Esophagus squamous epithelium (tissue), 5 donors: ENCODE measurements around the gene KRT2. TPM values are rescaled to one million over a fixed set of nuclear protein-coding genes. Genes with fewer than 3 reads are reported as not detected.
"Not testable (repeated sequence)": the region's sequence is repeated elsewhere in the genome, so short reads cannot be mapped to it uniquely, and the experiment has no call there.

ENCODE experiments used
- DNase-seq: peaks from one replicate; lab custom pipeline; 2025; lab: John Stamatoyannopoulos, UW
- H3K27ac ChIP-seq, 4 donors: fragments of 200-600 bp; sonication (generic); one replicate each; pipeline ENCODE4 v1.5.1; 2016 to 2019; ENCODE audit warnings: mild to moderate bottlenecking in 1 of 4
- H3K27me3 ChIP-seq, 4 donors: fragments of 200-600 bp; sonication (generic); 1 replicate in 3 of 4; 2 replicates in 1 of 4; pipeline versions ENCODE4 v1.5.1 to v1.6.0; 2017 to 2021; ENCODE audit warnings: antibody characterized with exemption in 1 of 4
- H3K36me3 ChIP-seq, 3 donors: fragments of 200-600 bp; sonication (generic); one replicate each; pipeline ENCODE4 v1.5.1; 2016 to 2019
- H3K4me1 ChIP-seq, 3 donors: fragments of 200-600 bp; sonication (generic); one replicate each; pipeline ENCODE4 v1.5.1; 2017 to 2019
- H3K4me3 ChIP-seq, 4 donors: fragments of 200-600 bp; sonication (generic); 1 replicate in 3 of 4; 2 replicates in 1 of 4; pipeline ENCODE4 v1.5.1; 2016 to 2019; ENCODE audit warnings: mild to moderate bottlenecking in 2 of 4, moderate library complexity in 1 of 4
- H3K9me3 ChIP-seq, 3 donors: fragments of 200-600 bp; sonication (generic); one replicate each; pipeline ENCODE4 v1.5.1; 2016 to 2019
- POLR2A ChIP-seq, 4 donors: fragments of 450-650 bp; IDR thresholded peaks; one replicate each; pipeline ENCODE4 v1.6.1; 2017; ENCODE audit warnings: antibody characterized with exemption in 4 of 4, mild to moderate bottlenecking in 4 of 4, moderate library complexity in 3 of 4
- WGBS, 2 donors: methylation state at CpG; one replicate each; pipeline ENCODE4 v1.1.5; 2018; 5-methylcytosine and 5-hydroxymethylcytosine counted together
- intact Hi-C: fragments of 100-400 bp; cut with DNase I; formaldehyde crosslinking; loops from one replicate; pipeline ENCODE4 v1.15.0; 2022
- total RNA-seq, 4 donors: library from RNA; depleted of rRNA; stranded (reverse); fragments of >200 nt; gene quantifications; one replicate each; pipeline ENCODE4 v1.1.0, GENCODE V29; 2016
- TF ChIP-seq, protein P1 (sequence below), 6 experiments: fragments of 450-650 bp in 4 of 6; fragments of 200-600 bp in 2 of 6; sonication (generic) in 2 of 6; IDR thresholded peaks; one replicate each; pipeline ENCODE4 v1.5.1; 2016 to 2019; ENCODE audit warnings: antibody characterized with exemption in 6 of 6, mild to moderate bottlenecking in 4 of 6, moderate library complexity in 4 of 6
- donor health status: DM: yes; HTN: yes; CAD: no.

KRT2 gene
- total RNA-seq, 4 donors from 2014 or later = 0.95 to 0.99 TPM; not detected in 2

DNA sequence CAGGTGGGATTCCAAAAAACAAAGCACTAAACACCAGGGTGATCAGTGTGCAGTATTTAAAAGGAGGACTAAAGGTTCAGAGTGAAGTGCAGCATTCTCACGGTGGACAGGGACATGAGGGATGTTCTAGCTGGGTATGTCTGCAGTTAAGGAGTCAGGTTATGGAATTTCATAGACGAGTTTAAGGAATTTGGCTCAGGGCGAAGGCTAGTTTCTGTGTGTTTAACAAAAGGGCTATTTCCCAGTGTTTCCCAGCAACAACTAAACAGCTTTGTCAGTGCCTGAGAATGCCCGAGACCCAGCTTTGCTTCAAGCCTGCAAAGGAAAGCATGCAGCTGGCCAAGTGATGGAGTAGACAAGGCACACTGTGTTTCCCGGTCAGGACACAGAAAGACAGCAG, 21.2 kb upstream of the KRT2 start:
- DNase-seq = no peak
- no peak overlapping the region for H3K27ac ChIP-seq
- no peaks in the 10 kb centered on the region for H3K9me3 ChIP-seq

DNA sequence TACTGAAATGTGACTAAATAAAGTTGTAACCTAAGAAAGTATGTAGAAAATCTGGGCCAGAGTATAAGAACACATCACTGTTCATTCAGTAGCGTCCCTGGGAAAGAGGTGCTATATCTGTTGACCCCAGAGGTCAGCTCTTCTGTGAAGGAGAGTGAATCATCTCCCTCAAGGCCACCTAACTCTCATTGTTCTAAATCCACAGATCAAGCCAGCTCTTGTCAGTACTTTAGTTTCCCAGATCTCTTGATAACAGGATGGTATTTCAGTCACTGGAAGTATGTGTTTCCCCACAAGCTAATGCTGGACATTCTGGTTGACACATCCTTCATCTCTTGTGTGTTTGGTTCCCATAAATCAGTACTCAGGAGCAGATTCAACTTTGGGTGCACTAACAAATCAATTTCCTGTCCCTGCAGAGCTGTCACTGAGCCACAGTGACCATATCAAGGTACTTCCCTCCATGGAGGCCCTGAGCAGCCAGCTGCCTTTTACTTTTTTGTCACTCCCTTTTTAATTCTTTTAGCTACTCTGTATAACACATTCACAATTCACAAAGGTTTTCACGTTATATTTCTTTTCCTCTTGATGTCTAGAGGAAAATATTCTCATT, 20.4 kb upstream of the KRT2 start:
- no peak for DNase-seq
- H3K36me3 ChIP-seq = no peaks in the 10 kb centered on the region

More for the DNA sequence above, 21.2 kb upstream of the KRT2 start:
- Histone ChIP-seq H3K36me3 (no peaks in the 10 kb centered on the region), H3K4me1 (no peaks in the 10 kb centered on the region), H3K4me3 (no peak overlapping the region), H3K27me3 (peaks cover 0 to 22% (median 0%) of the 10 kb centered on the region in 4 donors)
- 47 to 68% methylated on average over 5 of the region's 5 CpGs for WGBS, 2 donors
- TF ChIP-seq, protein P1, sequence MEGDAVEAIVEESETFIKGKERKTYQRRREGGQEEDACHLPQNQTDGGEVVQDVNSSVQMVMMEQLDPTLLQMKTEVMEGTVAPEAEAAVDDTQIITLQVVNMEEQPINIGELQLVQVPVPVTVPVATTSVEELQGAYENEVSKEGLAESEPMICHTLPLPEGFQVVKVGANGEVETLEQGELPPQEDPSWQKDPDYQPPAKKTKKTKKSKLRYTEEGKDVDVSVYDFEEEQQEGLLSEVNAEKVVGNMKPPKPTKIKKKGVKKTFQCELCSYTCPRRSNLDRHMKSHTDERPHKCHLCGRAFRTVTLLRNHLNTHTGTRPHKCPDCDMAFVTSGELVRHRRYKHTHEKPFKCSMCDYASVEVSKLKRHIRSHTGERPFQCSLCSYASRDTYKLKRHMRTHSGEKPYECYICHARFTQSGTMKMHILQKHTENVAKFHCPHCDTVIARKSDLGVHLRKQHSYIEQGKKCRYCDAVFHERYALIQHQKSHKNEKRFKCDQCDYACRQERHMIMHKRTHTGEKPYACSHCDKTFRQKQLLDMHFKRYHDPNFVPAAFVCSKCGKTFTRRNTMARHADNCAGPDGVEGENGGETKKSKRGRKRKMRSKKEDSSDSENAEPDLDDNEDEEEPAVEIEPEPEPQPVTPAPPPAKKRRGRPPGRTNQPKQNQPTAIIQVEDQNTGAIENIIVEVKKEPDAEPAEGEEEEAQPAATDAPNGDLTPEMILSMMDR (IDR thresholded peaks at IDR 0.05) = no peak
- intact Hi-C loops = no loop called here

DNA sequence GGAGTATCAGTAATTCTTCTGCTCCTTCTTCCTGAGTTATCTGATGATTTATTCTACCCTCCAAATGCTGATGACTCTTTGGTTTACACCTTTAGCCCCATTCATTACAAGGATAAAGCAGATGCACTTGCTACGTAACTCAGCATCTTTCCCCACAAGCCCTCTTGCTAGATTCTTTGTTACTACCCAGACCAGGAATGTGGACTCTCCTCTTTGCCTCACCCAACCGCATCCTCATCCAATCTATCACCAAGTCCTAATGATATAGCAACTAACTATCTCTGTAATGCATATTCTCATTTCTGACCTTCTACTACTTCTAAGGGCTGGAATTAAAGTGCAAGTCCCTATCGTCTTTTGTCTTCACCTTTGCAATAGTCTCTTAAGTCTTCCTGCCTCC, 18.9 kb upstream of the KRT2 start:
- intact Hi-C loops = no loop called here
- no peaks in the 10 kb centered on the region for H3K4me1 ChIP-seq
- H3K4me3 ChIP-seq = no peak overlapping the region
- 89 to 93% methylated on average over 3 of the region's 3 CpGs for WGBS, 2 donors
- no peak for DNase-seq
- TF ChIP-seq POLR2A (IDR thresholded peaks at IDR 0.05) = no peak
- TF ChIP-seq, protein P1 (IDR thresholded peaks at IDR 0.05) = no peak
- no peaks in the 10 kb centered on the region for H3K9me3 ChIP-seq
- H3K27me3 ChIP-seq = peaks cover 0 to 12% (median 0%) of the 10 kb centered on the region in 4 donors
- no peak overlapping the region for H3K27ac ChIP-seq
- H3K36me3 ChIP-seq = no peaks in the 10 kb centered on the region

More for the DNA sequence above, 20.4 kb upstream of the KRT2 start:
- Histone ChIP-seq H3K4me3 (no peak overlapping the region), H3K4me1 (no peaks in the 10 kb centered on the region), H3K27me3 (peaks cover 0 to 14% (median 0%) of the 10 kb centered on the region in 4 donors), H3K27ac (no peak overlapping the region), H3K9me3 (no peaks in the 10 kb centered on the region)
- intact Hi-C loops = no loop called here
- WGBS, 2 donors = 41 to 65% methylated on average over 2 of the region's 2 CpGs
- TF ChIP-seq, protein P1 (IDR thresholded peaks at IDR 0.05) = no peak
- TF ChIP-seq POLR2A (IDR thresholded peaks at IDR 0.05) = no peak

DNA sequence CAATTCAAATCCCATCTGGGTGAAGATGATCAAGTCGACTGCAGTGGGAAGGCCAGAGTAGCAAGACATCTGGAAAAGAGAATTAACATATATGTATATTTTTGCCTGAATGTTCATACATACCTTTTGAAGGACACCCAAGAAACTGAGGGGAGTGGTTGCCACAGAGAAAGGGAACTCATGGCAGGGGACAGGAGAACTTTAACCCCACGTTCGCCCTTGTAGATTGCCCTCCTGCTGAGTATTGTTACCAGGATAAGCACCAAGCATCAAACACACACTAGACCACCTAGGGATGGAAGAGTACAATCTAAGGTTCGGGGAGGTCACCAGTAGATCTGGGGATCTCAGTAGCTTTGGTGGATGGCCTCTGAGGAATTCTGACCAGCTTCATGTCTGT, 18.5 kb upstream of the KRT2 start:
- DNase-seq = no peak
- Histone ChIP-seq H3K27me3 (peaks cover 0 to 12% (median 0%) of the 10 kb centered on the region in 4 donors), H3K27ac (no peak overlapping the region), H3K36me3 (no peaks in the 10 kb centered on the region), H3K4me3 (no peak overlapping the region), H3K9me3 (no peaks in the 10 kb centered on the region), H3K4me1 (no peaks in the 10 kb centered on the region)
- 85 to 88% methylated on average over 4 of the region's 4 CpGs for WGBS, 2 donors
- TF ChIP-seq, protein P1 (IDR thresholded peaks at IDR 0.05) = no peak
- TF ChIP-seq POLR2A (IDR thresholded peaks at IDR 0.05) = no peak
- intact Hi-C loops = no loop called here

DNA sequence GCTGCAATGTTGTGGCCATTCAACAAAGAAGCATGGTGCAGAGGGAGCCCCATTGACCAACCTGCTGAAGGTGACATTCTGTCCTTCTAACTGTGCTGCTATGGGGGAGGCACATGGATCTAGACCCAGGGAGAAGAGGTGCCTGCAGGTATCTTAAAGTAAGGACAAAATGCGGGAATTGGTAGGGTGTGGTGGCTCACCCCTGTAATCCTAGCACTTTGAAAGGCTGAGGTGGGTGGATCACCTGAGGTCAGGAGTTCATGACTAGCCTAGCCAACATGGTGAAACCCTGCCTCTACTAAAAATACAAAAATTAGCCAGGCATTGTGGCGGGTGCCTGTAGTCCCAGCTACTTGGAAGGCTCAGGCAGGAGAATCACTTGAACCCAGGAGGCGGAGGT, 17.9 kb upstream of the KRT2 start:
- DNase-seq, H3K4me1 ChIP-seq, H3K36me3 ChIP-seq, intact Hi-C loops, H3K27ac ChIP-seq, H3K4me3 ChIP-seq, H3K9me3 ChIP-seq: not testable (repeated sequence)
- peaks cover 0 to 13% (median 0%) of the 10 kb centered on the region in 4 donors for H3K27me3 ChIP-seq
- 80 to 83% methylated on average over 1 to 2 of the region's 3 CpGs for WGBS, 2 donors
